NCI-H1417 treated with DMSO at 0.1 percent for 48 hours (cell line): Measurements from ENCODE around the gene SPOCK1.

ENCODE experiments used
- DNase-seq: peaks from one replicate; lab custom pipeline; 2025; lab: John Stamatoyannopoulos, UW

SPOCK1 gene

DNA sequence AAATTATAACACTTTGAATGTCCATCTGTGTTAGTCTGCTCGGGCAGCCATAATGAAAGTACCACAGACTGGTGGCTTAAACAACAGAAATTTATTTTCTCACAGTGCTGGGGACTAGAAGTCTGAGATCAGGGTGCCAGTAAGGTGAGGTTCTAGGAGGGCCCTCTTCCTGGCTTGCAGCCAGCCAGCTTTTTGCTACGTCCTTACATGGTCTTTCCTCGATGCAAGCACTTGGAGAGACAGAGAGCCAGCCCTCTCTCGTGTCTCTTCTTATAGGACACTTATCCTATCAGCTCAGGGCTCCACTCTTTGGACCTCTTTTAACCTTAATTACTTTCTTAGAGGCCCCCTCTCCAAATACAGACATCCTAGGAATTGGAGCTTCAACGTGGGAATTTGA, 351.8 kb downstream of the SPOCK1 start:
- no peak for DNase-seq

DNA sequence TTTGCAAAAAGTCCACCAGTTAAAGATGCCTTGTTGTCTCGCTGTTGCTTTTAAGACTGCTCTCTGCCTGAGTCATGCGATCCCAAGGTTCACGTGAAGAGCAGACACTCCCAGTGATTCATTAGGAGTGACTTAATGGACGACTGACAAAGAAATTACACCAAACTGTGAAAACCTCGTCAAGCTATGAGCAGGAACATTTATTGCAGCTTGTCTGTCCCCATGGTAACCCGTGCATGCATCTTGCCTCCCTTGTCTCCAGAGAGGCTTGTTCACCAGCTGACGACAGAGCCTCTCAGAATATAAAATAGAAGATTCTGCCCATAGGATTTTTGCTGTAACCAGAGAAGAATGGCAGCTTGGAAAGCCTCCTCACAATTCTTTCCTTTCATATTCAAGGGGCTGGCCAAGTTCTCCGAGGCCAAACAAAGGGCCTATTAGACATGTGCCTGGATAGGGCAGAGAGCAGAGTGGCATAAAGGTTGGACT, 352.7 kb downstream of the SPOCK1 start:
- no peak for DNase-seq

DNA sequence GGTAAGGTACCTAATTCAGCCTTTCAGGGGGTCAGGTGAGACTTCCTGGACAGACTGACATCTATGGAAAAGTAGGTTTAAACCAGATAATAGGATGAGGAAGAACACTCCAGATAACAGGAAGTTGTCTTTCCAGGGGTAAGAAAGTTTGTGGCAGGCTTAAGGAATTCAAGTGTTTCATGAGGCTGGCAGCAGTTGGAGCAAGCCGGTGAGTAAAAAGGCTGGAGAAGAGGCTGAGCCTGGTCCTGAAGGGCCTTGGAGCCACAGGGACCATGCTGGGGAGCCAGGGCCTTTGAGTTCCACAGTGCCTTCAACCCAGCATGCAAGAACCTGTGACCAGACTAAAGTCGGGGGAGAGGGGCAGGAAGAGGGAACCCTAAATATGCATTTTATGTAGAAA, 353.4 kb downstream of the SPOCK1 start:
- DNase-seq, result no peak

DNA sequence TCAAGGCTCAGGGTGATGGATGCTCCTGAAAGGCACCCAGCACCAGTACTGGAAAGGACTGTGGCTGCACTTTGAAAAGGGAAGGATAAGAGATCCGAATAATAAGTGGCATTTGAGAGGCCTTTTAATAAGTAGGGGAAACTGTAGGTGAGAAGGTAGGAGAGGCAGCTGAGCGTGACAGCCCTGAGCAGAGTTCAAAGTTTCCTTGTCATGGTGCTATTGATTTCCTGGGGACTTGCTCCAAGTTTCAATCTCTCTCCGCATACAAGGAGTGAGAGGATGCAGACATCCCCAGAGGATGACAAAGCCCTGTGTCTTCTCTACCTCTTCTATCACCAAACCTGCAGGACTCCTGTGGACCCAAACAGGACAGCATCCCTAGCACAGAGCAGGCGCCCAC, 354.5 kb downstream of the SPOCK1 start:
- no peak for DNase-seq

DNA sequence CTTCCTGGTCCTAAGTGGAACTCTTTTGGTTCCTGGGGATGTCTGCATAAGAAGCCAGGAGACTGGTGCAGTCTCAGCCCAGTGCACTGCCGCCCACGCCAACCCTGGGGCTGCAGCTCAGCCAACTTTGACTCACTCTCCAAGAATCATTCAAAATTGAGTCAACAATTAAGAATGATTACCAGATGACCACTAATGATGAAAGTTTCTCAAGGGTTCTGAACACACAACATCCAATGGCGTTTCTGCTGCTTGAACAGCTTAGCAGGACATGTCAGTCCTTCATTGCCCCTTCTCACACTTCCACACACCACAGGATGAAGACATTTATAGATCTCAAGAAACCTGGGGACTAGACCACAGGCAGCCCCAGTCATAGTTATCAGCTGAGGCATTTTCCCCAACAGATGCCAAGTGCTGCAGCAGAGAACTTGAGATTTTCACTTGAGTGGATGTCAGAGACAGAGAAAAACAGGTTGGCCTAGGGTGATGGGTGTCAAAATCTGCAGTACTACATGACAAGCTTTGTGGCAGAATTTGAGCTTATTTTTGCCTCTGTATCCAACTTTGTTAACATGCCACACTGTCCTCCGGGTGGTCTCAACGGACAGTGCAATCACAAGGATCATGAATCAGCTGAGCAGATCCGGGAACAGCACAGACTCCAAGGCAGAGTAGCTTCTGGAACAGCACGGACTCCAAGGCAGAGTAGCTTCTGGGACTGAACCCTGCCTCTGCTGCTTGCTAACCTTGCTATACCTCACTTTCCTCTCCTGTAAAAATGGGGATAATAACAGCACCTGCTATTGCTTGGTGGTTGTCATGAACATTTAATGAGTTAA, 356.1 kb downstream of the SPOCK1 start:
- no peak for DNase-seq

DNA sequence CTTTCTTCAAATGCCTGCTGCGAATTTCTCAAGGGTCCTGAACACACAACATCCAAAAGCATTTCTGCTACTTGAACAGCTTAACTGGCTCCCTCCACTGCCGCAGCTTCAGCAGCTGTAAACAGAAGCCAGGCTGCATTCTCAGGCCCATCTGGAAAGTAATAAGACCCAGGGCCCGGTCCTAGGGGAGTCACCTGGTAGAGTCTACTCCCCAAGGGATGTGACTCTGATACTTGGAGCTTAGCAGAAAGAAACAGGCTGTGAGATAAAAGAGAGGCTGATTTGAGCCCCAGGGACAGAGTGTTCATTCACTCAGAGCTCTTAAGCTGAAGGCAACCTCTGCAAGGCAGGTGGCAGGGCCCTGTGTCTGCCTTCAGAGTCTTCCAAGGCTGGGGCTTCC, 356.8 kb downstream of the SPOCK1 start:
- no peak for DNase-seq

DNA sequence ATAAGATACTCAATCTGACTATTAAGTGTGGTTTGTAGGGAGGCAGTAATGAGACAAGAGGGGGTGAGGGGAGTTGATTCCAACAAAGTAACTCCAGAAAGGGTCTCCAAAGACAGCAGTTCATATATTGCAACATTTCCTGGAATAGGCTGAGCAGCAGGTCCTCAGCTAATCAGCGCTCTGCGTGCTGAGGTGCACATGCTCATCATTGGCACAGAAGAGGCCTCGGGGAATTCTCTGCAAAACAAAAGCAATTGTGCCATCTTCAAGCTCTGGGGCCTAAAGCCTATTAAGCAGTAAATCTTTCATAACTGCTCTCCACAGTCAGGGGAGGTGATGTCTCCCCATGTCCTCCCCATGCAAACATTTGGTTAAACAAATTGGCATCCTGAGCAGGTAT, 357.3 kb downstream of the SPOCK1 start:
- DNase-seq, result no peak

DNA sequence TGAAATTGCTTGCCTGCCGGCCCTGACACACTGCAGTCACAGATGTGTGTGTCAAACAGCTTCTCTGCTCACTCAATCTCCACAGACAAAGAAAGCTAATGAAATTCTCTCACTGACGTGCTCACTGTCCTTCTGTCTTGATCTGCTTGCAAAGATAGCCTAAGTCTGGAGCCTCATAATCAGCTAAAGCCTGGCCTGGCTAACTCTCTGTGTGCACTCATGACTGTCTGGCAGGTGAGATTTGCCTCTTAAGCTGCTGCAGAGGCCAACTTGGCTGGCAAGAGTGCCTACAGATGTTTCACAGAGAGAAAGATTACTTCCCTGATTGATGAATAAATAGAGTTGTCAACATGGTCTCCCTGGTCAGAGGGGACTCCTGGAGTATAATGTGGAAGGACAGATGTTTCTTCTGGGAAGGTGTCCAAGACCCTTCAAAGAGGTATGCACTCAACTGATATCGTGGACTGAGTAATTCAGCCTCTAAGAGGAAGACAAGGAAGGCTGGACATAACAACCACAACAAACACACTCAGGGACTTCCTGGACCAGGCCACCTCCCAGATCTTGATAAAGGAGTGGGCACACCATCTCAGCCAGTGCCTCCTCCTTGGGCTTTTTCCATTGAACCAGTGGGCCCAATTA, 362.0 kb downstream of the SPOCK1 start:
- no peak for DNase-seq

DNA sequence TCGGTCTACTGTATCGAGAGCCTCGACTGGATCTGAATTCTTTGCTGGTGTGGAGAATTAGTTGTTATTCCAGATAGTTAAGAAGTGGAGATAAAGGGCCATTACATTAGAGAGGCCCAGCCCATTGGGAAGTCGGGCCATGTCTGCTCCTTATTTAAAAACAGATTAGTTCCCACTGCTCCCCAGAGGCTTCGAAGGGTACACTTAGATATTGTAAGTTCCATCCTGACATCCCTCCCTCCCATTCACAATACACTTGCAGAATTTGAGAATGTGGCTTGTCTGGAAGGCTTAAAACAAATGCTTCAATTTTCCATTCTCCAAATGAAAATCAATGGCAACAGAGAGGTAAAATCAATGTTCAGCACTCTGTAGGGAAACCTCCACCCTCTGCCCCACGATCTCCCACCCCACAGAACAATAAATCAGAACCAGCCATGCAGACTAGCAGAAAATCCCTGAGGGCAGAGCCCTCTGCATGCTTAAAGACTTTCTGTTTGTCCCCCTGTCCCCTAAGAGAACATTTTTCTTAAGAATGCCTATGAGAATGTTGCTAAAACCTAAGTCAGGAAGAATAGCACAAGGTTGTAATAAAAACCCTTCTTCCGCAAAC, 364.1 kb downstream of the SPOCK1 start:
- DNase-seq, result no peak

DNA sequence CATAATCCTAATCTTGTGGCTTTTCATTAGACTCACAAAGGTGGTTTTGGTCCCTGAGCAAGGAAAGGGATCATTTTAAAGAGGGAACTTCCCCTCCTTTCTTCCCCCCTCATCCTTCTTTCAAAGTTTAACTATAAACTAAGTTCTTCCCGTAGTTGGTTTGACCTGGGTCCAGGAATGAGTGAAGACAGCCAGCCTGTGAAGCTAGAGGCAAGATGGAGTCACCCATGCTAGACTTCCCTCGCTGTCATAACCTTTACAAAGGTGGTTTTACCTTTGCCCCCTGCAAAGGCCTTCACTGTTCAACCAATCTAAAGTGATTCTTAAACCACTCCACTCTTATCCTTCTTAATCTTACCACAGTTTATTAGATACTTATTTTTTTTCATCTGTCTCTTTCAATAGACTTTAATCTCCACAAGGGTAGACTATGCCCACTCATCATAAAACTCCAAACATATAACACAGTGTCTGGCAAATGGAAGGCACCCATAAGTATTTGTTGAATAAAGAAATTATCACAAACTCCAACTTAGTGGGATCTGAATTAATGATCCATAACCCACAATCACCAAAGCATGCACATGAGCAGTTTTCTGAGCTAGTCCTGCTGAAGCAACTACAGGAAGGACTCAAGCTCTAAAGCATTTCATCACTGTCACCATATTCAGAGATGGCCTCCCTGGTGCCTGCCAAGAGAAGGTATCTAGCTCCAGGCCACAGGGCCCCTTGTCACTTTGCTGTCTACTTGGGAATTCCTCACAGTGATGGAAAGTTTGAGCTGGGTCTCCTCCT, 369.0 kb downstream of the SPOCK1 start:
- DNase-seq, result no peak

DNA sequence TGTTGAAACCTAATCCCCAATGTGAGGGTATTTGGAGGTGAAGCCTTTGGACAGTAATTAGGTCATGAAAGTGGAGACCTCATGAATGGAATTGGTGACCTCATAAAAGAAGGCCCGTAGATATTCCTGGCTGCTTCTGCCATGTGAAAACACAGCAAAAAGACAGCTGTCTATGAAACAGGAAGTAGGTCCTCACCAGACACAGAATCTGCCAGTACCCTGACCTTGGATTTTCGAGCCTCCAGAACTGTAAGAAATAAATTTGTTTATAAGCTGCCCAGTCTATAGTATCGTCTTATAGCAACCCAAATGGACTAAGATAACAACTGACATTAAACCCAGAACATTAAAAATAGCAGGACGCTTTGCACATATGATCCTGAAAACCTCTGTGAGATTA, 371.1 kb downstream of the SPOCK1 start:
- no peak for DNase-seq

DNA sequence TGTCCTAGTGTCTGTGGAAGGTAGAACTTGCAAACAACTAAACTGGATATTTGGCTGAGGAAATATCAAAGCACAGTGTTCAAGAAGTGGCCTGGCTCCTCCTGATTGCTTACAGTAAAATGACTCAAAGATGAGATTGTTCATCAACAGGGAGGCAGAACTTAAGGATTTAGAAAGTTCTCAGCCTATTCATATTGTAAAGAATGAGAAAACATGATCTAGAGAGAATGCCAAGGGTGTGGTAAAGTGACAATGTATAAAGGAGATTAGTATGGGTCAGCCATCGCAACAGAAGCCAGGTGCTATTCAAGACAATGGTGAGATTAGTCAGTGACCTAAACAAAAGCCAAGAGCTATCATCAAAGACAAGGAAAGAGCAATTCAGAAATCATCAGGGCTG, 372.3 kb downstream of the SPOCK1 start:
- no peak for DNase-seq

DNA sequence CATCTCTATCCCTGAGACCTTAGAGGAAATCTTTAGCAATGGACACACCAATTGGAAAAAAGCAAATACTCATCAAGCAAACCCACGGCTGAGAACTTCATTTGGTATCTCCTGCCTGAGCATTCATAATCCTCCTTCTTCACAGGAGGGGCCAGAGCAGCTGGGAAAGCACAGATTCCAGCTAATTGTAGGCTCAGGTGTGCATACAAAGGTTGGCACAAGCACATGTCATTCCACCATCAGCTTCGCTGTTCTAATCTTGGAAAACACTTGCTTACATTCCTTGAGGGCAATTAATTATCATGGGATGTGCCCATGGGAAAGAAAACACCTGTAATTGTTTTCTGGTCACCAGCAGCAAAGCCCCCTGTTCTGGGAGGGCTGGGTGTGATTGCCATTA, 376.6 kb downstream of the SPOCK1 start:
- no peak for DNase-seq

DNA sequence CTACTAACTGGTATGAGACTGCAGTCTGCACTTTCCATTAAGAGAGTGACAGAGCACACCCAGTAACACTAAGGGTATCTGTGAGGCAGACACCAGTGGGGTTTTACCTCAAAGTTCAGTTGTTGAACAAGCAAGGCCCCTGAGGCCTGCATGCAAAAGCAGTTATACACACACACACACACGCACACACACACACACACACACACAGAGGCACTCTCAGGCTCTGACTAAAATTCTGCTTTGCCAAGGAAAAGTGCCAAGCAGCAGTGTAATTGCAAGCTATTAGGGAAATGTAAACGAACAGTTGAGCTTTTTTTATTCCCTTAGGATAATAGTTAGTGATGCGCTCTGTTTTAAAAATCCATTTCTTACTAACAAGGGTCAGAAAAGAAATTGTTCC, 377.1 kb downstream of the SPOCK1 start:
- no peak for DNase-seq

DNA sequence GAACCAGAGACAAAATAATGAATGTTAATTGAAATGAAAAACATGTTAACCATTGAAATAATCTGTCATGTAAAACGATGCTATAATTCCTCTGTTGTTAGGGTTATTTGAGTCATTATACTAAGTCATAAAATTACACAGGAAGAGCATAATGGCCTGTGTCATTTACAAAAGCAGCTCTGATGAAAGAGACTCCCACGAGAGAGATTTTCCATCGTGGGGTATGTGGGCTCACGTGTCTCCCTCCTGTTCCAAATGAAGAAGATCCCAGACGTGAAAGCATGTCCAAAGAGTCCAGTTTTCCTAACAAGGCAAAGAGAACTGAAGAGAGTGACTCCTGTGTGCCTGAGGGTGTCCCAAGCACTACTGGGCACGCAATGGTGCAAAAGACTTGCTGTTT, 379.8 kb downstream of the SPOCK1 start:
- no peak for DNase-seq

DNA sequence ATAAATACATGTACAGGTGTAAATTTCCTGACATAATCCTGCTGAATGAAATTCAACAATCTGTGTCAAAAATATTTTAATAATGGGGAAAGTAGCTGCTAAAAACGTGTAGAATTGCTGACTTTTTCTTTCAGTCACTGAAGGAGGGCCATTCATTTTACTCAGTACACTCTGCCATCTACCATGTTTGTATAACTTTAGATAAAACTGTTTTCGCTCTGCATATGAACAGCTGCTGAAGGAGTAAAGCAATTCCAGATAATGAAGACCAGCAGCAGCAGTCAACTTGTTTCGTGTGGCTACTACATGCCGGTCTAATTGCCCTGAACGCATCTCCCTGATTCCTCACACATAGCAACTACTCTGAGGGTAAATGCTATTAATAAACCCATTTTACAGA, 380.5 kb downstream of the SPOCK1 start:
- DNase-seq, result no peak

DNA sequence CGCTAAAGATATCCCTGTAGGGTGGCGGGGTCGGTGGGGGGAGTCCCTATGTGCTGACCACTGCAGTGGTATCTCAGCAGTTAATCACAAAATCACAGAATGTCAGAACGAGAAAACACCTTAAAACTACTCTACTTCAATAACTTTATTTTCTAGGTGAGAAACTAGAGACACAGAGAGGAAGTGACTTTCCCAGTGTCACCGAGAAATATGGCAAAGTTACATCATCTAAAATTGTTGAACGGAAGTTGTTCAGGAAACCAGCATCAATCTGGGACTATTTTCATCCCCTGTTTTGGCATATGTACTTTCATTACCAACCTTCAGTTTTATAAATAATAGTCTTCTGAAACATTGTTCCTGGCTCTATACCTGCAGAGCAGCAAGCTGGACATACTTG, 384.0 kb downstream of the SPOCK1 start:
- no peak for DNase-seq

DNA sequence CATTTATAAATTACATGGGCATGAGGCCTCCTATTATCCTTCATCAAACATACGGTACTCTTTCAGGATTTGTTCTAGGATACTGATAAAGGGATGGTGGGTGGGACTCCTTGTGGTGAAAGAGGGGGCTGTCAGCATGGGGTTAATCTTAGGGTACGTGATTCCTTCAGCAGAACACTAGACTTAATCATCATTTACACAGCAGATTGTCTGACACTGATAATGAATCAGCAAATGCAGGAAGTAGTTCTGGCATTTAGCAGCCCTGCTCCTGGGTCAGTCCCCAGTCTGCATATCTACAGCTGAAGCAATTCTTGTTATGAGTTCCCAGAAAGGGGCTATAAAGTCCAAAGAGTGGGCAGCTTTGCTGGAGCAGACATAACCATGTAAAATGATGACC, 384.6 kb downstream of the SPOCK1 start:
- DNase-seq, result no peak

DNA sequence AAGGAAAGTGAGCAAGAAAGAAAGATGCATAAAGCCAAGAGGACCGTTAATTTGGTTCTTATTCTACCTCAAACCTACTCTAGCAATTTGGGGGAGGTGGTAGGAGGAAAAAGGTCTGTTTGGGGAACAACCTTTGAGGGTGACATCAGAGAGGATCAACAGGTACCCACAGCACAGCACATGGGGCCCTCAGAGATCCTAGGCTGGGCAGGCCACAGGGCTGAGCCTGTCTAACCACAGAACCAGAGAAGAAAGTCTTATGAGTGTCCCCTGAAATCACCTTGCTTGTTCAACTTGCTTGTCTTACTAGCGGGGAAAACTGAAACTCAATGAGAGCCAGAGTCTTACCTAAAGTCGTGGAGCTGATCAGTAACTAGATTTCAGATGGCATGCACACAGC, 385.2 kb downstream of the SPOCK1 start:
- DNase-seq, result no peak

DNA sequence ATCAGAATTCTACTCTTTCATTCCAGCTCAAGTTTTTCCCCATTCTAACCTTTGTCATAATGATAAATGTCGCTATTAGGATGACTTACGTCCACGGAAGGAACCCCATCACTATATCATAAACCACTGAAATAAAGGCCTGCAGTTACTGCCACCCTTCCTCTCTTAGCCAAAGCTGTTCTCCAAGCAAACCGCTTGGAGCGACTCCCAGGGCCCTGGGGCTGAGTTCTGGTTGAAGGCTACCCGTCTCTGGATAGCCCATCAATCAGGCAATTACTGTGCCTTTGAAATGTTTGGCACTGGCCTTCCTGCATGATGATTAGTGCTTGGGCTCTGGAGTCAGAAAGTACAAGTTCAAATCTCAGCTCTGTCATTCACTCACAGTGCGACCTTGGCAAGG, 386.0 kb downstream of the SPOCK1 start:
- DNase-seq, result no peak

DNA sequence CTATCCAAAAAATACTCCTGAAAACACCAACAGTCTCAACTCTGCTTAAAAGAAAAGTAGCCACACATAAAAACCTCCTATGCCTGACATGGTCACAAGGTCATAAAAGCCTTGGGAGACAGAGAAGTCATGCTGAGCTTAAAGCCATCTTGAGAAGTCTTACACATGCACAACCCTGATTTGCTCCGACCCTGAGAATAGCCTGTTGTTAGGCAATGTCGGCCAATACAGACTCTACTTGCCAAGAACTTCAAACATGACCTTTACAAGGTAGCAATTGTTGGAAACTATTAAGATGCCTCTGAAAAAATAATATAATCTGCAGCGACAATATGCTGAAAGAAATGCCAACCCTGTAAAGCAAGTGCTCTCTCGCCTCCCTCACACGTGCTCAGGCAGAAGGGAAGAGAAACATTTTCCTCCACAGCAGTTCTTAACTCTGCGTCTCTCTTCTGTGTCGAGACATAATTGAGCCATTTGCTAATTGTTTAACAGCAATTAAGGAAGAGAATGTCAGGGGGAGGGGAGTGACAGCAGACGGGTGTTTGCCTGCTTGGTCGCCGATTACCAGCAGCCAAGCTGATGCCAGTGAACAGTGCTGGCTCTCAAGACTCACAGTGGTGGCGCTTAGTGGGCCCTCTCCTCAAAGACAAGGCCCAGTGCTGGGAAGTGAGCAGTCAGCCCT, 393.6 kb downstream of the SPOCK1 start:
- DNase-seq, result no peak

DNA sequence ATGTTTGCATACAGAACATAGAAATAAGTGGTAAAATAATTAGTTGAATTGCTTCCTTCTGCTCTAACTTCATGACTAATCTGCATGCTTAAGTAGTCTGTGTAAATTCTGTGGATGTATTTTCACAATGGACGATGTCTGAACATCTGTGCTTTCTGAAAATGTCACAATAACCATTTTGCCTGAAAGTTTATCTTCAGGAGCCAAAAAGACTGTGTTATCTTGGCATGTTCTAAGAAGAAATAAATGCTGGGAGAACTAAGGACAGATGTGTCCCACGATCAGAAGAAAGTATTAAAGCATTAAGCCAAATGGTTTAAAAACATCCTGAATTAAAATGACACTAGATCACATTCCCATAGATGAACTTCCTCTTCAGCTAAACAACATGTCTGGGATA, 397.6 kb downstream of the SPOCK1 start:
- no peak for DNase-seq
